ENCODE measurements around the gene CIC. TPM values are rescaled to one million over a fixed set of nuclear protein-coding genes. Genes with fewer than 3 reads are reported as not detected.

Gene CIC
- total and polyA plus RNA-seq, 2 of the 13 experiments (the other 11 are each of a cell fraction or from before 2014, with no cell fraction given), result 5.9 to 8.0 TPM

- TF ChIP-seq ZBED4 (CRISPR knock-in tag; IDR thresholded peaks at IDR 0.05; ENCODE audit: borderline replicate concordance) (no peak), ZC3H13 (CRISPR knock-in tag; IDR thresholded peaks at IDR 0.05) (peak; percentile 51; the same call in 1 of the 2 replicates), MAZ (IDR thresholded peaks at IDR 0.05; ENCODE audit: borderline replicate concordance, low read depth, low read length) (peak; percentile 83), MAZ (CRISPR knock-in tag; IDR thresholded peaks at IDR 0.05; ENCODE audit: low read depth) (peak; percentile 44), ZNF614 (CRISPR knock-in tag; IDR thresholded peaks at IDR 0.05; ENCODE audit: borderline replicate concordance) (peak; percentile 21; the same call in 1 of the 2 replicates), KDM5B (CRISPR knock-in tag; IDR thresholded peaks at IDR 0.05; ENCODE audit: borderline replicate concordance) (peak; percentile 60; the same call in 1 of the 2 replicates), DR1 (CRISPR knock-in tag; IDR thresholded peaks at IDR 0.05) (0 out of 2 replicates have a peak, but pooled peaks have one; percentile 32), KAT8 (CRISPR knock-in tag; IDR thresholded peaks at IDR 0.05) (peak; percentile 86; the same call in 1 of the 2 replicates), ZNF331 (CRISPR knock-in tag; IDR thresholded peaks at IDR 0.05) (peak; percentile 27), REPIN1 (CRISPR knock-in tag; IDR thresholded peaks at IDR 0.05; ENCODE audit: borderline replicate concordance, low read depth) (no peak), ZNF501 (CRISPR knock-in tag; IDR thresholded peaks at IDR 0.05) (peak; percentile 76; the same call in 1 of the 2 replicates), NRL (CRISPR knock-in tag; IDR thresholded peaks at IDR 0.05; ENCODE audit: borderline replicate concordance) (peak; percentile 45; the same call in 1 of the 2 replicates), ZZZ3 (CRISPR knock-in tag; IDR thresholded peaks at IDR 0.05; ENCODE audit: borderline replicate concordance) (peak; percentile 65; the same call in 1 of the 2 replicates), HNRNPH1 (optimal IDR thresholded peaks at IDR 0.05; ENCODE audit: low read depth, low read length) (peak; percentile 83)
- TF ChIP-seq, protein P1, sequence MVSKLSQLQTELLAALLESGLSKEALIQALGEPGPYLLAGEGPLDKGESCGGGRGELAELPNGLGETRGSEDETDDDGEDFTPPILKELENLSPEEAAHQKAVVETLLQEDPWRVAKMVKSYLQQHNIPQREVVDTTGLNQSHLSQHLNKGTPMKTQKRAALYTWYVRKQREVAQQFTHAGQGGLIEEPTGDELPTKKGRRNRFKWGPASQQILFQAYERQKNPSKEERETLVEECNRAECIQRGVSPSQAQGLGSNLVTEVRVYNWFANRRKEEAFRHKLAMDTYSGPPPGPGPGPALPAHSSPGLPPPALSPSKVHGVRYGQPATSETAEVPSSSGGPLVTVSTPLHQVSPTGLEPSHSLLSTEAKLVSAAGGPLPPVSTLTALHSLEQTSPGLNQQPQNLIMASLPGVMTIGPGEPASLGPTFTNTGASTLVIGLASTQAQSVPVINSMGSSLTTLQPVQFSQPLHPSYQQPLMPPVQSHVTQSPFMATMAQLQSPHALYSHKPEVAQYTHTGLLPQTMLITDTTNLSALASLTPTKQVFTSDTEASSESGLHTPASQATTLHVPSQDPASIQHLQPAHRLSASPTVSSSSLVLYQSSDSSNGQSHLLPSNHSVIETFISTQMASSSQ (IDR thresholded peaks at IDR 0.05; ENCODE audit: low read depth), result no peak
- TF ChIP-seq, protein P1 (CRISPR knock-in tag; IDR thresholded peaks at IDR 0.05; ENCODE audit: borderline replicate concordance), result peak; percentile 53
- TF ChIP-seq, protein P2, sequence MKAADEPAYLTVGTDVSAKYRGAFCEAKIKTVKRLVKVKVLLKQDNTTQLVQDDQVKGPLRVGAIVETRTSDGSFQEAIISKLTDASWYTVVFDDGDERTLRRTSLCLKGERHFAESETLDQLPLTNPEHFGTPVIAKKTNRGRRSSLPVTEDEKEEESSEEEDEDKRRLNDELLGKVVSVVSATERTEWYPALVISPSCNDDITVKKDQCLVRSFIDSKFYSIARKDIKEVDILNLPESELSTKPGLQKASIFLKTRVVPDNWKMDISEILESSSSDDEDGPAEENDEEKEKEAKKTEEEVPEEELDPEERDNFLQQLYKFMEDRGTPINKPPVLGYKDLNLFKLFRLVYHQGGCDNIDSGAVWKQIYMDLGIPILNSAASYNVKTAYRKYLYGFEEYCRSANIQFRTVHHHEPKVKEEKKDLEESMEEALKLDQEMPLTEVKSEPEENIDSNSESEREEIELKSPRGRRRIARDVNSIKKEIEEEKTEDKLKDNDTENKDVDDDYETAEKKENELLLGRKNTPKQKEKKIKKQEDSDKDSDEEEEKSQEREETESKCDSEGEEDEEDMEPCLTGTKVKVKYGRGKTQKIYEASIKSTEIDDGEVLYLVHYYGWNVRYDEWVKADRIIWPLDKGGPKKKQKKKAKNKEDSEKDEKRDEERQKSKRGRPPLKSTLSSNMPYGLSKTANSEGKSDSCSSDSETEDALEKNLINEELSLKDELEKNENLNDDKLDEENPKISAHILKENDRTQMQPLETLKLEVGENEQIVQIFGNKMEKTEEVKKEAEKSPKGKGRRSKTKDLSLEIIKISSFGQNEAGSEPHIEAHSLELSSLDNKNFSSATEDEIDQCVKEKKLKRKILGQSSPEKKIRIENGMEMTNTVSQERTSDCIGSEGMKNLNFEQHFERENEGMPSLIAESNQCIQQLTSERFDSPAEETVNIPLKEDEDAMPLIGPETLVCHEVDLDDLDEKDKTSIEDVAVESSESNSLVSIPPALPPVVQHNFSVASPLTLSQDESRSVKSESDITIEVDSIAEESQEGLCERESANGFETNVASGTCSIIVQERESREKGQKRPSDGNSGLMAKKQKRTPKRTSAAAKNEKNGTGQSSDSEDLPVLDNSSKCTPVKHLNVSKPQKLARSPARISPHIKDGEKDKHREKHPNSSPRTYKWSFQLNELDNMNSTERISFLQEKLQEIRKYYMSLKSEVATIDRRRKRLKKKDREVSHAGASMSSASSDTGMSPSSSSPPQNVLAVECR (CRISPR knock-in tag; IDR thresholded peaks at IDR 0.05; ENCODE audit: borderline replicate concordance), result peak; percentile 77
These were observed 56.4 kb downstream of the CIC start, which contains the start of gene MEGF8 (continued) for GRCh38 chr19:42325308-42325895.
